Measurements from ENCODE around the gene OS9.
A peak's percentile ranks its signal among the peaks of the same experiment; 100 is the strongest.

OS9 gene

DNA sequence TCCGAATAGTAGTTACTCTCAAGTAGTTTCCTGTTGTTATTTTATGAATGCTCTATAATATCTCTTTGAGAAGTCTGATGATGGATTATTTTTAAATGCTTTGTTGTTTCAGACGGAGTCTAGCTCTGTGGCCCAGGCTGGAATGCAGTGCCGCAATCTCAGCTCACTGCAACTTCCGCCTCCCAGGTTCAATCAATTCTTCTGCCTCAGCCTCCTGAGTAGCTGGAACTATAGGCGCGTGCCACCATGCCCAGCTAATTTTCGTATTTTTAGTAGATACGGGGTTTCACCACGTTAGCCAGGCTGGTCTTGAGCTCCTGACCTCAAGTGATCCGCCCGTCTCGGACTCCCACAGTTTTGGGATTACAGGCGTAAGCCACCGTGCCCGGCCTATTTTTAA lies 1.4 kb upstream of the OS9 start:
- Histone ChIP-seq H3K4me3 (ENCODE audit: low read depth in 1 of 5, low read length in 5 of 5) (no peak overlapping the region), H3K9me3 (ENCODE audit: control insufficient read depth in 5 of 5, low read length in 5 of 5) (no peaks in the 10 kb centered on the region), H3K4me1 (ENCODE audit: control insufficient read depth in 5 of 5, insufficient read depth in 5 of 5, low read length in 5 of 5) (peaks cover 7 to 19% (median 16%) of the 10 kb centered on the region in 5 donors), H3K27ac (ENCODE audit: low read depth, low read length) (no peak overlapping the region), H3K27me3 (ENCODE audit: control insufficient read depth in 5 of 5, insufficient read depth in 4 of 5, low read length in 5 of 5) (peaks cover 0 to 3% (median 0%) of the 10 kb centered on the region in 5 donors), H3K9ac (ENCODE audit: low read length in 5 of 5) (no peak overlapping the region), H3K36me3 (ENCODE audit: control insufficient read depth in 5 of 5, insufficient read depth in 5 of 5, low read length in 5 of 5) (peaks cover 6 to 19% (median 17%) of the 10 kb centered on the region in 5 donors)

DNA sequence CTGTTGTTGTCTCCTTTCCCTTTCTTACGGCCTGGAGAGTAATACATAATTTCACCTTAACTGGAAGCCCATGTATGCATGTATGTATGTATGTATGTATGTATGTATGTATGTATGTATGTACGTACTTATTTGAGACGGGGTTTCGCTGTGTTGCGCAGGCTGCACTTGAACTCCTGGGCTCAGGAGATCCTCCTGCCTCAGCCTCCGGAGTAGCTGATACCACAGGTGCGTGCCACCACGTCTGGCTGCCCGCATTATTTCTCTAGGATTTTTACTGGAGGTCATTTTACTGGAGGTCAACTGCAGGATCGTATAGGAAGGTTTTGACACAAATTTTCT lies 644 bp upstream of the OS9 start:
- no peak overlapping the region for H3K27ac ChIP-seq (ENCODE audit: low read depth, low read length)
- H3K9ac ChIP-seq (ENCODE audit: low read length in 5 of 5) = no peak overlapping the region

DNA sequence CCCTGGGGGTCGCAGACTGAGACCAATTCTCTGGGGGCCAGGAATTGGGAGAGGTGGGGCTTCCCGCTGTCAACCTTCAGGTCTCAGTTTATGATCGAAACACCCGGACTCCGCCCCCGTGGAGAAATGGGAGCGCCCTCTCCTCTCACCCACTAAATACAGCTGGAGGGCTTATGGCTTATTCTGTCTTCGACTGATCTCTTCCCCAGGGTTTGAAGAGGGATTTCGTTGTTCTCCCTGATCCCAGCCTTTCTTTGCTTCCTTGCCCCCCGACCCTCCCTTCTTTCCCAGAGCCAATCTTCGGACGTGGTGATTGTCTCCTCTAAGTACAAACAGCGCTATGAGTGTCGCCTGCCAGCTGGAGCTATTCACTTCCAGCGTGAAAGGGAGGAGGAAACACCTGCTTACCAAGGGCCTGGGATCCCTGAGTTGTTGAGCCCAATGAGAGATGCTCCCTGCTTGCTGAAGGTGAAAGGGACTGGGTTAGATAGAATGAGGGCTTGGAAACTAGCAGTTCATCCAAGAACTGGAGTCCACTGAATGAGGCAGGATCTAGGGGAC lies 607 bp downstream of the OS9 start:
- peaks cover 16 to 39% (median 33%) of the 10 kb centered on the region in 5 donors for H3K36me3 ChIP-seq (ENCODE audit: control insufficient read depth in 5 of 5, insufficient read depth in 5 of 5, low read length in 5 of 5)
- no peaks in the 10 kb centered on the region for H3K9me3 ChIP-seq (ENCODE audit: control insufficient read depth in 5 of 5, low read length in 5 of 5)
- H3K27me3 ChIP-seq (ENCODE audit: control insufficient read depth in 5 of 5, insufficient read depth in 4 of 5, low read length in 5 of 5) = no peaks in the 10 kb centered on the region
- H3K27ac ChIP-seq (ENCODE audit: low read depth, low read length) = peak overlapping the region; percentile 70
- peak overlapping the region; percentile 95 to 100 (median 100) for H3K4me3 ChIP-seq (ENCODE audit: low read depth in 1 of 5, low read length in 5 of 5)
- H3K4me1 ChIP-seq (ENCODE audit: control insufficient read depth in 5 of 5, insufficient read depth in 5 of 5, low read length in 5 of 5) = peaks cover 7 to 19% (median 16%) of the 10 kb centered on the region in 5 donors
- H3K9ac ChIP-seq (ENCODE audit: low read length in 5 of 5) = peak overlapping the region; percentile 73 to 88 (median 86)

More for the DNA sequence above, 644 bp upstream of the OS9 start:
- Histone ChIP-seq H3K27me3 (ENCODE audit: control insufficient read depth in 5 of 5, insufficient read depth in 4 of 5, low read length in 5 of 5) (peaks cover 0 to 2% (median 0%) of the 10 kb centered on the region in 5 donors), H3K36me3 (ENCODE audit: control insufficient read depth in 5 of 5, insufficient read depth in 5 of 5, low read length in 5 of 5) (peaks cover 14 to 27% (median 24%) of the 10 kb centered on the region in 5 donors), H3K4me3 (ENCODE audit: low read depth in 1 of 5, low read length in 5 of 5) (peak overlapping the region; percentile 10 to 100 (median 53)), H3K9me3 (ENCODE audit: control insufficient read depth in 5 of 5, low read length in 5 of 5) (no peaks in the 10 kb centered on the region), H3K4me1 (ENCODE audit: control insufficient read depth in 5 of 5, insufficient read depth in 5 of 5, low read length in 5 of 5) (peaks cover 7 to 19% (median 16%) of the 10 kb centered on the region in 5 donors)

DNA sequence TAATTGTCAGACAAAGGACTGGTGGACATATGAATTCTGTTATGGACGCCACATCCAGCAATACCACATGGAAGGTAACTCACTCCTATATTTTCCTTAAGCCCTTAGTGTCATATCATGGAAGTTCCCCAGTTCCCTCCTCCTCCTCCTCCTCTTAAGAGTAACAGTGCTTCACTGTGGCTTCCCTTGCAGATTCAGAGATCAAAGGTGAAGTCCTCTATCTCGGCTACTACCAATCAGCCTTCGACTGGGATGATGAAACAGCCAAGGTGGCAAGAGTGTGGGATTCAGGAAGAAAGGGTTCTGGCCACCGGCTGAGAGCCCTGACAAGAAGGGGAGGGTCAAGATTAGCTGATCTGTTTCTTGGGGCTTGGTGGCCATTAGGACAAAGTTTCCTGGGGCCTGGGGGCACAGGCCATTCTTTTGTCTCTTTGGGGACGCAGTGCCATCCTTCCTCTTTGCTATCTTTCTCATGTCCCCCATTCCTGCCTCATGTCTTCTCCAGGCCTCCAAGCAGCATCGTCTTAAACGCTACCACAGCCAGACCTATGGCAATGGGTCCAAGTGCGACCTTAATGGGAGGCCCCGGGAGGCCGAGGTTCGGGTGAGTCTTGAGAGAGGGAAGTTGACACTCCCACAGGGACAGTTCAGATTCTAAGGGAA lies 2.0 kb downstream of the OS9 start:
- no peaks in the 10 kb centered on the region for H3K9me3 ChIP-seq (ENCODE audit: control insufficient read depth in 5 of 5, low read length in 5 of 5)
- H3K9ac ChIP-seq (ENCODE audit: low read length in 5 of 5) = no peak overlapping the region
- H3K4me3 ChIP-seq (ENCODE audit: low read depth in 1 of 5, low read length in 5 of 5) = no peak overlapping the region
- peaks cover 16 to 47% (median 34%) of the 10 kb centered on the region in 5 donors for H3K36me3 ChIP-seq (ENCODE audit: control insufficient read depth in 5 of 5, insufficient read depth in 5 of 5, low read length in 5 of 5)
- no peak overlapping the region for H3K27ac ChIP-seq (ENCODE audit: low read depth, low read length)
- H3K4me1 ChIP-seq (ENCODE audit: control insufficient read depth in 5 of 5, insufficient read depth in 5 of 5, low read length in 5 of 5) = peaks cover 7 to 19% (median 16%) of the 10 kb centered on the region in 5 donors
- H3K27me3 ChIP-seq (ENCODE audit: control insufficient read depth in 5 of 5, insufficient read depth in 4 of 5, low read length in 5 of 5) = no peaks in the 10 kb centered on the region

DNA sequence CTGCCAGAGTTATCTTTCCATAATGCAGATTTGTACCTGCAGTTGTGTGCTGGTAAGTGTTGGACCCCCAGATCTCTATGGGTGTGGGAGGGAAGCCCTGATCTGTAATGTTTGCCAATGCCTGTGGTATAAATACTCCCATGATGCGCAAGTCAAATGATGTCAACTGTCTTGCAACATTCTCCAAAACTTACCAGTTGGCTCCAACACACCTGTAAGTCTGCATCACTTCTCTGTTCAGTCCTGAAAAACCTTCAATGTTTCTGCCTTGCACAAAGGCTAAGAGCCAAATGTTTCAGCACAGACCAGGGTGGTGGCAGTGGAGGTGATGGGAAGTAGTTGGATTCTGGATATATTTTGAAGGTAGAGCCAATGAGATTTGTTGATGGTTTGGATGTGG lies 3.1 kb downstream of the OS9 start:
- Histone ChIP-seq H3K9me3 (ENCODE audit: control insufficient read depth in 5 of 5, low read length in 5 of 5) (no peaks in the 10 kb centered on the region), H3K4me3 (ENCODE audit: low read depth in 1 of 5, low read length in 5 of 5) (no peak overlapping the region), H3K27ac (ENCODE audit: low read depth, low read length) (no peak overlapping the region), H3K27me3 (ENCODE audit: control insufficient read depth in 5 of 5, insufficient read depth in 4 of 5, low read length in 5 of 5) (no peaks in the 10 kb centered on the region), H3K4me1 (ENCODE audit: control insufficient read depth in 5 of 5, insufficient read depth in 5 of 5, low read length in 5 of 5) (peaks cover 7 to 19% (median 16%) of the 10 kb centered on the region in 5 donors), H3K36me3 (ENCODE audit: control insufficient read depth in 5 of 5, insufficient read depth in 5 of 5, low read length in 5 of 5) (peaks cover 16 to 53% (median 34%) of the 10 kb centered on the region in 5 donors), H3K9ac (ENCODE audit: low read length in 5 of 5) (no peak overlapping the region)

DNA sequence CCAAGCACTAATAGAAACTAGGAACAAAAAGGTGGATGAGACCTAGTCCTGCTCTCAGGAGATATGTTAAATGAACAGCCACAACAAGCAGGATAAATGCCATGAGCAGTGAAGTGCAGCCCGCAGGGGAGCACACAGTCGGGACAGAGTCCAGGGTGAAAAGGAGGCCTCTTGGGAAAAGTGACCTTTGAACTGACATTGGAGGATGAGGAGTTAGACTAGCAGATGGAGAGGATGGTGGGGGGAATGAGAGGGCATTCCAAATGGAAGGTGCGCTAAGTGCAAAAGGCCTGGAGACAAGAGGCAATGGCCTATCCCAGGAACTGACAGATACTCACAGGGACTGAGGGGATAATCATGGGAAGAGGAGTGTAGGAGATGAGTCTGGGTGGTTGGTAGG lies 4.5 kb downstream of the OS9 start:
- no peak overlapping the region for H3K9ac ChIP-seq (ENCODE audit: low read length in 5 of 5)
- H3K36me3 ChIP-seq (ENCODE audit: control insufficient read depth in 5 of 5, insufficient read depth in 5 of 5, low read length in 5 of 5) = peaks cover 18 to 60% (median 38%) of the 10 kb centered on the region in 5 donors
- H3K27ac ChIP-seq (ENCODE audit: low read depth, low read length) = no peak overlapping the region
- H3K9me3 ChIP-seq (ENCODE audit: control insufficient read depth in 5 of 5, low read length in 5 of 5) = no peaks in the 10 kb centered on the region
- peaks cover 7 to 16% (median 13%) of the 10 kb centered on the region in 5 donors for H3K4me1 ChIP-seq (ENCODE audit: control insufficient read depth in 5 of 5, insufficient read depth in 5 of 5, low read length in 5 of 5)
- no peak overlapping the region for H3K4me3 ChIP-seq (ENCODE audit: low read depth in 1 of 5, low read length in 5 of 5)
- no peaks in the 10 kb centered on the region for H3K27me3 ChIP-seq (ENCODE audit: control insufficient read depth in 5 of 5, insufficient read depth in 4 of 5, low read length in 5 of 5)

DNA sequence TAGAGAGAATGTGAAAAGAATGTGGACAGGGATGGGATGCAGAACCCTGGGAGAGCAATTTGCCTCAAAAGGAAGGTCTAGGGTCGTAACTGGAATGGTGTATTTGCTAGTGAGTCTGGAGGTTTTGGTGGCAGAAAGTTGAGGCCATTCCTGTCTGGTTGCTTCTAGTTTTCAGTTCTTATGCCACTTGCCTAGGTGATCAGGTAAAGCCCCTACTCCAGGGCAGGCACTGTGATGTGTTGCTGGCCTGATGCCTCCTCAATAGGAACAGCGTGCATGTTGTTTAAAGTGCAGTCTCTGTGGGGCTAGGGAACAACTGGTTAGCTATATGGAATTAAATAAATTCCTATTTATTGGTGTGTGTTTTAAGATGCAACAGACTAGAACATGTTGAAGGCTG lies 6.4 kb downstream of the OS9 start:
- H3K36me3 ChIP-seq (ENCODE audit: control insufficient read depth in 5 of 5, insufficient read depth in 5 of 5, low read length in 5 of 5) = peaks cover 29 to 62% (median 42%) of the 10 kb centered on the region in 5 donors
- no peak overlapping the region for H3K27ac ChIP-seq (ENCODE audit: low read depth, low read length)
- H3K9ac ChIP-seq (ENCODE audit: low read length in 5 of 5) = peak overlapping the region in 1 of 5 donors; percentile 20
- H3K4me3 ChIP-seq (ENCODE audit: low read depth in 1 of 5, low read length in 5 of 5) = no peak overlapping the region
- H3K4me1 ChIP-seq (ENCODE audit: control insufficient read depth in 5 of 5, insufficient read depth in 5 of 5, low read length in 5 of 5) = peaks cover 0 to 1% (median 0%) of the 10 kb centered on the region in 5 donors
- peaks cover 0 to 5% (median 0%) of the 10 kb centered on the region in 5 donors for H3K9me3 ChIP-seq (ENCODE audit: control insufficient read depth in 5 of 5, low read length in 5 of 5)
- no peaks in the 10 kb centered on the region for H3K27me3 ChIP-seq (ENCODE audit: control insufficient read depth in 5 of 5, insufficient read depth in 4 of 5, low read length in 5 of 5)

DNA sequence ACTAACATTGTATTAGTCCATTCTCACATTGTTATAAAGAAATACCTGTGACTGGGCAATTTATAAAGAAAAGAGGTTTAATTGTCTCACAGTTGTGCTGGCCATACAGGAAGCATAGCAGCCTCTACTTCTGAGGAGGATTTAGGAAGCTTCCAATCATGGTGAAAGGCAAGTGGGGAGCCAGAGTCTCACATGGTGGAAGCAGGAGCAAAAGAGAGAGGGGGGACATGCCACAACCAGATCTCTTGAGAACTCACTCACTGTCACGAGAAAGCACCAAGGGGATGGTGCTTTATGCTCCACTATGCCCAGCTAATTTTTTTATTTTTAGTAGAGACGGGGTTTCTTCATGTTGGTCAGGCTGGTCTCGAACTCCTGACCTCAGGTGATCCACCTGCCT lies 13.3 kb downstream of the OS9 start:
- Histone ChIP-seq H3K27me3 (ENCODE audit: control insufficient read depth in 5 of 5, insufficient read depth in 4 of 5, low read length in 5 of 5) (no peaks in the 10 kb centered on the region), H3K27ac (ENCODE audit: low read depth, low read length) (no peak overlapping the region), H3K4me3 (ENCODE audit: low read depth in 1 of 5, low read length in 5 of 5) (no peak overlapping the region), H3K9me3 (ENCODE audit: control insufficient read depth in 5 of 5, low read length in 5 of 5) (peaks cover 0 to 5% (median 0%) of the 10 kb centered on the region in 5 donors), H3K9ac (ENCODE audit: low read length in 5 of 5) (no peak overlapping the region), H3K36me3 (ENCODE audit: control insufficient read depth in 5 of 5, insufficient read depth in 5 of 5, low read length in 5 of 5) (peaks cover 18 to 31% (median 28%) of the 10 kb centered on the region in 5 donors), H3K4me1 (ENCODE audit: control insufficient read depth in 5 of 5, insufficient read depth in 5 of 5, low read length in 5 of 5) (no peaks in the 10 kb centered on the region)

DNA sequence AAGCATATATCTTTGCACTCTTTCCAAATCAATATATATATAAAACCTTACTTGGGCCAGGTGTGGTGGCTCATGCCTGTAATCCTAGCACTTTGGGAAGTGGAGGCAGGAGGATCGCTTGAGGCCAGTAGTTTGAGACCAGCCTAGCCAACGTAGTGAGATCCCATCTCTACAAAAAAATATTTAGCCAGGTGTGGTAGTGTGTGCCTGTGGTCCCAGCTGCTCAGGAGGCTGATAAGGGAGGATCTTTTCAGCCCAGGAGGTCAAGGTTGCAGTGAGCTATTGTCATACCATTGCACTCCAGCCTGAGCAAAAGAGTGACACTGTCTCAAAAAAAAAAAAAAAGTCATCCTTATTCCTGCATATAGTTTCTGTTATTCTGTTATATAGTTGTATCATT lies 14.4 kb downstream of the OS9 start:
- H3K4me3 ChIP-seq (ENCODE audit: low read depth in 1 of 5, low read length in 5 of 5) = no peak overlapping the region
- peaks cover 0 to 5% (median 0%) of the 10 kb centered on the region in 5 donors for H3K9me3 ChIP-seq (ENCODE audit: control insufficient read depth in 5 of 5, low read length in 5 of 5)
- H3K36me3 ChIP-seq (ENCODE audit: control insufficient read depth in 5 of 5, insufficient read depth in 5 of 5, low read length in 5 of 5) = peaks cover 15 to 28% (median 25%) of the 10 kb centered on the region in 5 donors
- no peaks in the 10 kb centered on the region for H3K27me3 ChIP-seq (ENCODE audit: control insufficient read depth in 5 of 5, insufficient read depth in 4 of 5, low read length in 5 of 5)
- H3K9ac ChIP-seq (ENCODE audit: low read length in 5 of 5) = no peak overlapping the region
- H3K27ac ChIP-seq (ENCODE audit: low read depth, low read length) = no peak overlapping the region
- no peaks in the 10 kb centered on the region for H3K4me1 ChIP-seq (ENCODE audit: control insufficient read depth in 5 of 5, insufficient read depth in 5 of 5, low read length in 5 of 5)

DNA sequence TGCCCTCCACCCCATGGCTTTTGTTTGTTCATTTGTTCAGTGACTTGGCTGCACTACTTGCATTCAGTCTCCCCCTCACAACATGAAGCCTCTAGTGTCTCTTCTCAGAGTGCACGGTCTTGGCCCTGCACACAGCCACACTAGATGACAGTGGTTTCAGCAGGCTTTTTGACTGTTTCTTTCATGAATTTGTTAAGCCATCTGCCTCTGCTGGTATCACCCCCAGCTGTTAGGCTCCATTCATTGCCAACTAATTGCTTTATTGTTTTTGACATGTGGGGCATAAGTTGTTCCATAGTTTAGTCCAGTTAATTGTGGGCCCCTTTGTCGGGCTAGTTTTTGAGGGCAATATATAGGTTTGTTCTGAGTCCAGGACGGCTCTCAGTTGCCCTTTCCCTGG lies 18.8 kb downstream of the OS9 start:
- Histone ChIP-seq H3K36me3 (ENCODE audit: control insufficient read depth in 5 of 5, insufficient read depth in 5 of 5, low read length in 5 of 5) (peaks cover 12 to 46% (median 30%) of the 10 kb centered on the region in 5 donors), H3K9ac (ENCODE audit: low read length in 5 of 5) (no peak overlapping the region), H3K27me3 (ENCODE audit: control insufficient read depth in 5 of 5, insufficient read depth in 4 of 5, low read length in 5 of 5) (no peaks in the 10 kb centered on the region), H3K4me1 (ENCODE audit: control insufficient read depth in 5 of 5, insufficient read depth in 5 of 5, low read length in 5 of 5) (no peaks in the 10 kb centered on the region), H3K9me3 (ENCODE audit: control insufficient read depth in 5 of 5, low read length in 5 of 5) (no peaks in the 10 kb centered on the region), H3K27ac (ENCODE audit: low read depth, low read length) (no peak overlapping the region), H3K4me3 (ENCODE audit: low read depth in 1 of 5, low read length in 5 of 5) (no peak overlapping the region)
